ENCODE data around the gene M6PR.

- no peak for TF ChIP-seq CTCF (conservative IDR thresholded peaks at IDR 0.05; ENCODE audit: low read length)
- TF ChIP-seq EZH2phosphoT487 (IDR thresholded peaks at IDR 0.05; ENCODE audit: borderline replicate concordance), result no peak
Measured at GRCh38 chr12:8968761-8969160, 19.3 kb upstream of the M6PR start.
